Astrocyte of the cerebellum (primary cell): ENCODE data around the gene EMP2.

Source experiments
- DNase-seq: peaks from one replicate; pipeline ENCODE4 v3.0.0-alpha.2; 2011; ENCODE audit warnings: low read depth
- H3K4me3 ChIP-seq: 2 replicates; pipeline ENCODE4 v1.5.1; 2011; ENCODE audit warnings: mild to moderate bottlenecking, low read depth, low read length, moderate library complexity
- CTCF ChIP-seq: IDR thresholded peaks from 2 replicates; pipeline ENCODE4 v1.5.1; 2012; ENCODE audit warnings: low read length, low read depth, moderate library complexity, mild to moderate bottlenecking; ENCODE audit errors: missing control alignments
- in situ Hi-C: cut with HindIII; loops from 2 replicates; pipeline ENCODE4 v1.10.0; 2017; ENCODE audit warnings: low sequenced_read_pairs

The EMP2 gene

GRCh38 chr16:10616756-10617640 is 36.6 kb upstream of the EMP2 start:
- in situ Hi-C loops = no loop called here
- no peak for TF ChIP-seq CTCF
- H3K4me3 ChIP-seq = no peak overlapping the region
- no peak for DNase-seq

- in situ Hi-C loops = no loop called here
- no peak for DNase-seq
- TF ChIP-seq CTCF = no peak
- H3K4me3 ChIP-seq = no peak overlapping the region
These were observed 36.0 kb upstream of the EMP2 start for GRCh38 chr16:10616419-10616755.

- in situ Hi-C loops = no loop called here
- DNase-seq = no peak
- no peak for TF ChIP-seq CTCF
- no peak overlapping the region for H3K4me3 ChIP-seq
These were observed 34.3 kb upstream of the EMP2 start for GRCh38 chr16:10614685-10615084.

- in situ Hi-C loops = no loop called here
- TF ChIP-seq CTCF = no peak
- no peak for DNase-seq
- no peak overlapping the region for H3K4me3 ChIP-seq
These were observed 33.5 kb upstream of the EMP2 start for GRCh38 chr16:10613785-10614485.

GRCh38 chr16:10612649-10613179 is 32.3 kb upstream of the EMP2 start:
- in situ Hi-C loops = no loop called here
- no peak for TF ChIP-seq CTCF
- H3K4me3 ChIP-seq = no peak overlapping the region
- DNase-seq = no peak

GRCh38 chr16:10611825-10612342 is 31.5 kb upstream of the EMP2 start:
- in situ Hi-C loops = no loop called here
- no peak overlapping the region for H3K4me3 ChIP-seq
- no peak for DNase-seq
- TF ChIP-seq CTCF = no peak
